Measurements from ENCODE around the gene KLHL5. TPM values are rescaled to one million over a fixed set of nuclear protein-coding genes. Genes with fewer than 3 reads are reported as not detected.

KLHL5 gene
- total RNA-seq, 2 experiments from 2014 or later, result 16.6 to 17.0 TPM

DNA sequence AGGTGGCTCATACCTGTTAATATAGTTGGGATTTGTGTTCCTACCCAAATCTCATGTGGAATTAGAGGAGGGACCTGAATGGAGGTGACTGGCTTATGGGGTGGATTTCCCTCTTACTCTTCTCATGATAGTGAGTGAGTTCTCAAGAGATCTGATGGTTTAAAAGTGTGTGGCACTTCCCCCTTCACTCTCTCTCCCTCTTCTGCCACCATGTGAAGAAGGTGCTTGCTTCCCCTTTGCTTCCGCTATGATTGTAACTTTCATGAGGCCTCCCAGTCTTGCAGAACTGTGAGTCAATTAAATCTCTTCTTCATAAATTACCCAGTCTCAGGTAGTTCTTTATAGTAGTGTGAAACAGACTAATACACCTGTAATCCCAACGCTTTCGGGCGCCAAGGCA is 92.0 kb downstream of the KLHL5 start:
- Mint-ChIP-seq H3K4me3 (no peak overlapping the region), H3K4me1 (ENCODE audit: low read depth) (peaks cover 4% of the 10 kb centered on the region), H3K36me3 (ENCODE audit: low read depth) (no peaks in the 10 kb centered on the region), H3K27me3 (ENCODE audit: low read depth) (no peaks in the 10 kb centered on the region), H3K9me3 (ENCODE audit: insufficient read depth) (no peaks in the 10 kb centered on the region), H3K27ac (no peak overlapping the region)
- DNase-seq (no peak), ATAC-seq (no peak)
- ChIA-PET CTCF (no interaction called here), POLR2A (no interaction called here)

DNA sequence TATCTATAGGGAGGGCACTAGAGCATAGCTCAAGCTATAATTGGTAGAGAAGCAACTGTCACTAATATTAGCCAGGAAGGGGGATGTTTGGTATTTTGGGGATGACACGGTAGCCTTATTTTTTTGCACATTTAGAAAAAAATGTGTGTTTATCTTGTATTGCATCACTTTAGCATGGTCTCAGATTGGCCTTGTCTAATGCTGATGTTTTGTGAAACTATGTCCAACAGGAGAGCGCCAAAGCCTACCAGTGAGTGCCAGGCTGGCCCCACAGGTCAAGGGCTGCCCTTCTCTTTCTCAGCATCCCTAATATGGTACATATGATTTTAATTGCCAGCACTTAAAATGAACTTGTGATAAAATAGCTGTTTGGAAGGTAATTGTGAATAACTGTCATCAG is 95.5 kb downstream of the KLHL5 start:
- no peaks in the 10 kb centered on the region for H3K36me3 Mint-ChIP-seq (ENCODE audit: low read depth)

GRCh38 chr4:39166177-39166576 is 104.1 kb downstream of the KLHL5 start:
- DNase-seq (no peak), ATAC-seq (no peak)
- Mint-ChIP-seq H3K9me3 (ENCODE audit: insufficient read depth) (no peaks in the 10 kb centered on the region), H3K27ac (no peak overlapping the region), H3K36me3 (ENCODE audit: low read depth) (no peaks in the 10 kb centered on the region), H3K4me1 (ENCODE audit: low read depth) (peaks cover 4% of the 10 kb centered on the region), H3K27me3 (ENCODE audit: low read depth) (peaks cover 10% of the 10 kb centered on the region), H3K4me3 (no peak overlapping the region)
- ChIA-PET CTCF (interaction anchor here (1.2 kb wide), 1 partner anchor 31 kb away, joined by 5 read pairs; no protein-coding TSS in a partner anchor), POLR2A (no interaction called here)

More for the DNA sequence above, 95.5 kb downstream of the KLHL5 start:
- H3K4me3 Mint-ChIP-seq, result no peak overlapping the region
- no peaks in the 10 kb centered on the region for H3K4me1 Mint-ChIP-seq (ENCODE audit: low read depth)
- H3K9me3 Mint-ChIP-seq (ENCODE audit: insufficient read depth), result no peaks in the 10 kb centered on the region
- H3K27ac Mint-ChIP-seq, result no peak overlapping the region
- POLR2A ChIA-PET, result no interaction called here
- ATAC-seq (no peak), DNase-seq (no peak)
- CTCF ChIA-PET, result no interaction called here
- H3K27me3 Mint-ChIP-seq (ENCODE audit: low read depth), result no peaks in the 10 kb centered on the region

DNA sequence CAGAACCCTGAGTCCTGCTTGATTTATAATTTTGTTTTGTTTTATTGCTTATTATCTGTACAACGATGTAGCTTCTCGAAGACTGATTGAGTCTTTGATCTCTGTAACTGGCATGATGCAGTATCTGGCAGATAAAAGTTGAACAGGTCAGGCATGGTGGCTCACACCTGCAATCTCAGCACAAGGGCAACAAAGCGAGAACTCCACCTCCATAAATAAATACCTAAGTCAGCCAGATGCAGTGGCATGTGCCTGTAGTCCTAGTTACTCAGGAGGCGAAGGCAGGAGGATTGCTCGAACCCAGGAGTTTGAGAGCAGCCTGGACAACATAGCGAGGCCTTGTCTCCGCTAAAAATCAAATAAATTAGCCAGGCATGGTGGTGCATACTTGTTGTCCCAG is 104.6 kb downstream of the KLHL5 start:
- H3K27ac Mint-ChIP-seq, result no peak overlapping the region
- CTCF ChIA-PET, result interaction anchor here (1.2 kb wide), 1 partner anchor 31 kb away, joined by 5 read pairs; no protein-coding TSS in a partner anchor
- DNase-seq, result no peak
- no peak for ATAC-seq
- POLR2A ChIA-PET, result no interaction called here
- H3K27me3 Mint-ChIP-seq (ENCODE audit: low read depth), result peaks cover 10% of the 10 kb centered on the region
- H3K9me3 Mint-ChIP-seq (ENCODE audit: insufficient read depth), result no peaks in the 10 kb centered on the region
- no peaks in the 10 kb centered on the region for H3K36me3 Mint-ChIP-seq (ENCODE audit: low read depth)
- peaks cover 4% of the 10 kb centered on the region for H3K4me1 Mint-ChIP-seq (ENCODE audit: low read depth)
- H3K4me3 Mint-ChIP-seq, result no peak overlapping the region

GRCh38 chr4:39169426-39169825 is 107.4 kb downstream of the KLHL5 start:
- Mint-ChIP-seq H3K27ac (no peak overlapping the region), H3K4me3 (no peak overlapping the region), H3K9me3 (ENCODE audit: insufficient read depth) (no peaks in the 10 kb centered on the region), H3K4me1 (ENCODE audit: low read depth) (peaks cover 4% of the 10 kb centered on the region), H3K27me3 (ENCODE audit: low read depth) (peaks cover 20% of the 10 kb centered on the region), H3K36me3 (ENCODE audit: low read depth) (no peaks in the 10 kb centered on the region)
- CTCF ChIA-PET, result interaction anchor here (0.9 kb wide), 1 partner anchor 266 kb away, joined by 3 read pairs; no protein-coding TSS in a partner anchor
- DNase-seq (no peak), ATAC-seq (no peak)
- POLR2A ChIA-PET, result no interaction called here

- CTCF ChIA-PET, result no interaction called here
- peaks cover 4% of the 10 kb centered on the region for H3K4me1 Mint-ChIP-seq (ENCODE audit: low read depth)
Observed at GRCh38 chr4:39170301-39170700, 108.3 kb downstream of the KLHL5 start.

More at GRCh38 chr4:39170301-39170700, 108.3 kb downstream of the KLHL5 start:
- no peaks in the 10 kb centered on the region for H3K9me3 Mint-ChIP-seq (ENCODE audit: insufficient read depth)
- ATAC-seq (no peak), DNase-seq (no peak)
- POLR2A ChIA-PET, result no interaction called here
- no peaks in the 10 kb centered on the region for H3K36me3 Mint-ChIP-seq (ENCODE audit: low read depth)
- H3K27ac Mint-ChIP-seq, result no peak overlapping the region
- peaks cover 24% of the 10 kb centered on the region for H3K27me3 Mint-ChIP-seq (ENCODE audit: low read depth)
- H3K4me3 Mint-ChIP-seq, result no peak overlapping the region

Other genes with a start within 250 kb of the KLHL5 start
- 1 to 10 TPM; 3.1 to 3.2 TPM for gene TLR6, start 205.4 kb upstream of the KLHL5 start, total RNA-seq
- under 1 TPM; 0.50 to 0.60 TPM for gene FAM114A1, start 194.4 kb upstream of the KLHL5 start, total RNA-seq
- 10 to 100 TPM; 12.4 to 14.1 TPM for gene TMEM156, start 29.8 kb upstream of the KLHL5 start, total RNA-seq
- 1 to 10 TPM; 6.0 to 6.5 TPM for gene WDR19, start 120.3 kb downstream of the KLHL5 start, total RNA-seq

Data from activated CD8-positive, alpha-beta T cell treated with anti-CD3 and anti-CD28 coated beads, Interleukin-2, amount 10 ng/mL, durations not matched to agents 7 days and 5 days (primary cell).